Measurements from ENCODE around the gene GNL3L. TPM values are rescaled to one million over a fixed set of nuclear protein-coding genes. Genes with fewer than 3 reads are reported as not detected.
"Not testable (repeated sequence)": the region's sequence is repeated elsewhere in the genome, so short reads cannot be mapped to it uniquely, and the experiment has no call there.

The GNL3L gene
- total and polyA plus RNA-seq, 9 of the 15 experiments (the other 6 are each of a cell fraction or from before 2014, with no cell fraction given), result 11.5 to 81.7 (median 37.6) TPM

DNA sequence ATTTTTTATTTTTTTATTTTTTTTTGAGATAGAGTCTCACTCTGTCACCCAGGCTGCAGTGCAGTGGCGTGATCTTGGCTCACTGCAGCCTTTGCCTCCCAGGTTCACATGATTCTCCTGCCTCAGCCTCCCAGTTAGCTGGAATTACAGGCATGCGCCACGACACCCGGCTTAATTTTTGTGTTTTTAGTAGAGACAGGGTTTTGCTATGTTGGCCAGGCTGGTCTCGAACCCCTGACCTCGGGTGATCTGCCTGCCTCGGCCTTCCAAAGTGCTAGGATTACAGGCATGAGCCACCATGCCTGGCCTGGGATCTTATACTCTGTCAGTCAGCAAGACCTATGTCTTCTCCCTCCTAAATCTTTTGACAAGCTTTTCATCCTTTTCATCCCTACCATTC lies 25.0 kb downstream of the GNL3L start:
- H4K20me1 ChIP-seq (replicated peaks; ENCODE audit: control insufficient read depth, insufficient read depth, low read length); H3K27me3 ChIP-seq (ENCODE audit: control insufficient read depth in 2 of 2, insufficient read depth in 2 of 2, low read length in 2 of 2); H3K4me1 ChIP-seq (replicated peaks in 1 of 2; ENCODE audit: control insufficient read depth in 2 of 2, insufficient read depth in 2 of 2, low read length in 2 of 2); in situ Hi-C loops (cut with MboI); H3K4me2 ChIP-seq (ENCODE audit: insufficient read depth, low read length); intact Hi-C loops (cut with micrococcal nuclease); H3K4me3 ChIP-seq; H3K79me2 ChIP-seq (ENCODE audit: control insufficient read depth, insufficient read depth, low read length); BruUV-seq (replicated peaks); H3K9me3 ChIP-seq (replicated peaks; ENCODE audit: control insufficient read depth, insufficient read depth, low read depth, low read length); ATAC-seq; FAIRE-seq; DNase-seq (ENCODE audit: extremely low read depth in 1 of 4, low spot score in 3 of 4); H3K9me1 ChIP-seq (ENCODE audit: control insufficient read depth, insufficient read depth, low read length); CTCF ChIA-PET (ENCODE audit: low intra/inter-chr PET ratio); H2AFZ ChIP-seq (ENCODE audit: low read depth, low read length); H3K27ac ChIP-seq (ENCODE audit: extremely low read depth, low read depth, low read length); H3K9ac ChIP-seq (ENCODE audit: insufficient read depth in 1 of 2, low read depth in 2 of 2, low read length in 2 of 2): not testable (repeated sequence)
- POLR2A ChIA-PET, result interaction anchor here (0.5 to 0.8 kb wide), 2 partner anchors 21 to 67 kb away, joined by 3 read pairs; no protein-coding TSS in a partner anchor
- WGBS (ENCODE audit: insufficient coverage, low coverage, missing lambda C conversion rate), result 93% methylated on average over 5 of the region's 7 CpGs
- H3K36me3 ChIP-seq (ENCODE audit: control insufficient read depth, insufficient read depth, low read length), result peaks cover 77% of the 10 kb centered on the region

- H3K9ac ChIP-seq (ENCODE audit: insufficient read depth in 1 of 2, low read depth in 2 of 2, low read length in 2 of 2), result no peak overlapping the region
- in situ Hi-C loops (cut with MboI), result no loop called here
- TF ChIP-seq ZNF217 (CRISPR knock-in tag; IDR thresholded peaks at IDR 0.05) (no peak), POLR2AphosphoS5 (IDR thresholded peaks at IDR 0.05; ENCODE audit: control insufficient read depth, insufficient read depth, low read depth, low read length) (no peak), MCM7 (IDR thresholded peaks at IDR 0.05) (no peak), ZNF316 (IDR thresholded peaks at IDR 0.05) (no peak), CHAMP1 (IDR thresholded peaks at IDR 0.05) (no peak), KLF1 (tag; IDR thresholded peaks at IDR 0.05) (no peak), CUX1 (CRISPR knock-in tag; IDR thresholded peaks at IDR 0.05) (no peak), SIN3B (IDR thresholded peaks at IDR 0.05; ENCODE audit: low read depth) (no peak)
These were observed 30.4 kb downstream of the GNL3L start for GRCh38 chrX:54560411-54560810.

More at GRCh38 chrX:54560411-54560810, 30.4 kb downstream of the GNL3L start:
- H3K4me3 ChIP-seq, result no peak overlapping the region
- no peaks in the 10 kb centered on the region for H4K20me1 ChIP-seq (replicated peaks; ENCODE audit: control insufficient read depth, insufficient read depth, low read length)
- CTCF ChIA-PET (ENCODE audit: low intra/inter-chr PET ratio), result no interaction called here
- H3K79me2 ChIP-seq (ENCODE audit: control insufficient read depth, insufficient read depth, low read length), result no peaks in the 10 kb centered on the region
- intact Hi-C loops (cut with micrococcal nuclease), result no loop called here
- no peaks in the 10 kb centered on the region for H3K9me3 ChIP-seq (replicated peaks; ENCODE audit: control insufficient read depth, insufficient read depth, low read depth, low read length)
- 85% methylated on average over 4 of the region's 11 CpGs for WGBS (ENCODE audit: insufficient coverage, low coverage, missing lambda C conversion rate)
- DNase-seq (ENCODE audit: extremely low read depth in 1 of 4, low spot score in 3 of 4), result no peak
- no peak for ATAC-seq
- BruUV-seq (replicated peaks), result no TSS peak
- no peak overlapping the region for H2AFZ ChIP-seq (ENCODE audit: low read depth, low read length)
- H3K27me3 ChIP-seq (ENCODE audit: control insufficient read depth in 2 of 2, insufficient read depth in 2 of 2, low read length in 2 of 2), result no peaks in the 10 kb centered on the region
- no peaks in the 10 kb centered on the region for H3K4me1 ChIP-seq (replicated peaks in 1 of 2; ENCODE audit: control insufficient read depth in 2 of 2, insufficient read depth in 2 of 2, low read length in 2 of 2)
- no peaks in the 10 kb centered on the region for H3K9me1 ChIP-seq (ENCODE audit: control insufficient read depth, insufficient read depth, low read length)
- POLR2A ChIA-PET, result no interaction called here
- H3K4me2 ChIP-seq (ENCODE audit: insufficient read depth, low read length), result no peak overlapping the region
- FAIRE-seq, result no peak
- no peak overlapping the region for H3K27ac ChIP-seq (ENCODE audit: extremely low read depth, low read depth, low read length)
- peaks cover 63% of the 10 kb centered on the region for H3K36me3 ChIP-seq (ENCODE audit: control insufficient read depth, insufficient read depth, low read length)
